ENCODE results near the gene CMYA5.
"Not testable (repeated sequence)": the region's sequence is repeated elsewhere in the genome, so short reads cannot be mapped to it uniquely, and the experiment has no call there.

Gene CMYA5

GRCh38 chr5:79753092-79753491, 63.5 kb downstream of the CMYA5 start:
- no peak for FAIRE-seq

- FAIRE-seq: no peak
Observed at GRCh38 chr5:79753877-79754645, 64.4 kb downstream of the CMYA5 start.

- FAIRE-seq: no peak
Observed at GRCh38 chr5:79754865-79755555, 65.4 kb downstream of the CMYA5 start.

GRCh38 chr5:79756076-79756475, 66.4 kb downstream of the CMYA5 start:
- FAIRE-seq: no peak

GRCh38 chr5:79759436-79759835, 69.8 kb downstream of the CMYA5 start:
- FAIRE-seq: no peak

DNA sequence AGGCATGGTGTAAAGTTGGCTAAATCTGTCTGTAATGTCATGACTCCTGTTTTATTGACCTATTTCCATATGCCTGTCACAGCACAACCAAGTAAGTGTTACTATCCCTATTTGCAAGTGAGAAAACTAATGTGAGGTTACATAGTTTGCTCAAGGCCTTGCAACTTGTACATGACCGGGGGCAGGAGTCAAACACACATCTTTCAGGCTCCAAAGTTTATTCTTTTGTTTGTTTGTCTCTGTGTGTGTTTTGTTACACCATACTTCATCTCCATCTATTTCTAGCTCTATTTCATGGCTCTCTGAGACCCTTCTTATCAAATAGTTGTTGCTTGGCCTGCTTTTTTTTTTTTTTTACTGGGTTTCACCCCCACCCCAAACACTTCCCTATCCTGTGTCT, 70.2 kb downstream of the CMYA5 start:
- no peak for FAIRE-seq

DNA sequence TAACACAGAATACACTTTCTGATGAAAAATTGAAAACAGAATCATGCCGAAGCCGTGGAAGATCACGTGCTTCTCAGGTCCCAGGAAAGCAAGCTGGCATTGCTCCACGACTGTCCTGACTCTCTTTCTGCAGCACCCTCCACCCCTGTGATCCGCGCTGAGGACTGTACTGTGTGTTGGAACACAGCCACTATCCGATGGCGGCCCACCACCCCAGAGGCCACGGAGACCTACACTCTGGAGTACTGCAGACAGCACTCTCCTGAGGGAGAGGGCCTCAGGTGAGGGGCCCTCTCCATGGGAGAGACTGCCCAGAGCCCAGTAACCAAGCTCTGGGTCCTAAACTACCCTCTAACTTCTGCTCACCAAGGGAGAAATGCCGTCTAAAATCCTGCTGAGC, 73.3 kb downstream of the CMYA5 start:
- no peak for FAIRE-seq

- FAIRE-seq: not testable (repeated sequence)
Observed at GRCh38 chr5:79764147-79764546, 74.5 kb downstream of the CMYA5 start.

DNA sequence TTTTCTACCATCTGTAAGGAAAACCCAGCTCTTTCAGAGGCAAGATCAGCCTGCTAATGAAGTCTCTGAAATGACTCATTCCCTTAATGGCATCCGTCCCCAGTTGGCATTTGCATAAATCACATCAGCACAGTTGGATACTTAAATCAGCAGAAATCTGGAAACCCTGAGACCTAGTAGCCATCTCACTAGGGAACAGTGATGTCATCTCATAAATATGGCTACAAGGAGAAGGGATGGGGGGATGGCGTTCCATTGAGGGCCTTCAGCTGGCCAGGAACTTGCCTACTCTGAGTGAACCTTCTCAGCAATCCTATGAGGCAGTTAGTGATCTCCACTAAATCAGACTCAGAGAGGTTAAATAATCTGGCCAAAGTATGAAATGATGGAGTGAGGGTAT, 81.8 kb downstream of the CMYA5 start:
- FAIRE-seq: no peak

GRCh38 chr5:79772651-79773050, 83.0 kb downstream of the CMYA5 start:
- no peak for FAIRE-seq

- FAIRE-seq: no peak
Observed at GRCh38 chr5:79773612-79774011, 84.0 kb downstream of the CMYA5 start.

GRCh38 chr5:79774171-79774854, 84.7 kb downstream of the CMYA5 start:
- FAIRE-seq: no peak

DNA sequence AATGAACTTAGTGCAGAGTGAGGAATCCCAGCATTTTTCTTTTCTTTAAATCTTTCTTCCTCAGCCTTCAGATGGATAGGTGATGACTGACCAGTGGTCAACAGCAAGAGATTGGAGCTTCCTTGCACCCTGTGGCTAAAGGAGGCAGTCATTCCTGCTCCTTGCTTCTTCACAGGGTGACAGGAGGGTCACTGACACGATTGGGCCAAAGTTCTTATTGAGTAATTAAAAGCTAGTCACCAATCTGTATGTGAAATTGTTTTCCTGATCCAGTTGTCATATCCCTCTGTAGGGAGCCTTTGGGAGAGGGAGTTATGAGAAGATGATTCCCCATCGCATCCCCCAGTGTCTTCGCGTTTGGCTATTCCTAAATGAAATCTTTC, 85.2 kb downstream of the CMYA5 start:
- FAIRE-seq: no peak

DNA sequence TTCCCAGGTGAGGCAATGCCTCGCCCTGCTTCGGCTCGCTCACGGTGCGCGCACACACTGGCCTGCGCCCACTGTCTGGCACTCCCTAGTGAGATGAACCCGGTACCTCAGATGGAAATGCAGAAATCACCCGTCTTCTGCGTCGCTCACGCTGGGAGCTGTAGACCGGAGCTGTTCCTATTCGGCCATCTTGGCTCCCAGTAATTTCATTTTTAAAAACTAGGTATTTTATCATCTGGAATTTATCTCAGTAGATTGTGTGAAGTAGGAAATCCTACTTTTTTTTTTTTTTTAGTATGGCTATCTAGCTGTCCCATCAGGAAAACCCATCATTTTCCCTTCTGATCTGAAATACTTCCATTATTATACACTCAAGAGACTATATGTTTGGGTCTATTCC, 95.1 kb downstream of the CMYA5 start:
- not testable (repeated sequence) for FAIRE-seq

DNA sequence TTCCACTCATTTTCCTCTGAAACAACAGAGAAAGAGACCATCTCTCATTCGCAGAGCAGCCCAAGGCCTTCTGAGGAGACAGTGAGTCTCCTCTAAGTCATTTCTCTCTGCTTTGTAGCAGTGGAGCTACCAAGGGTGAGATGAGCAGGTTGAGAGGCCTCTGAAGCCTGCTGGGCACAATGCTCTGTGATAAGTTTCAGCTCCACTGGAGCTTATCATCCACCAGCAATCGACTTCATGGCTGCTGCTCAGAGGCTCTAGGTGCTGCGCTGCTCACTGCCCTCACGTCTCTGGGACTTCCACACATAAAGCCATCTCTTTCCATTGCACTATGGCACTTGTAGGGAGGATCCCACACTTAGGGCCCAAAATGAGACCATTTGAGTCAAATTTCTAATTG, 96.3 kb downstream of the CMYA5 start:
- FAIRE-seq: no peak

DNA sequence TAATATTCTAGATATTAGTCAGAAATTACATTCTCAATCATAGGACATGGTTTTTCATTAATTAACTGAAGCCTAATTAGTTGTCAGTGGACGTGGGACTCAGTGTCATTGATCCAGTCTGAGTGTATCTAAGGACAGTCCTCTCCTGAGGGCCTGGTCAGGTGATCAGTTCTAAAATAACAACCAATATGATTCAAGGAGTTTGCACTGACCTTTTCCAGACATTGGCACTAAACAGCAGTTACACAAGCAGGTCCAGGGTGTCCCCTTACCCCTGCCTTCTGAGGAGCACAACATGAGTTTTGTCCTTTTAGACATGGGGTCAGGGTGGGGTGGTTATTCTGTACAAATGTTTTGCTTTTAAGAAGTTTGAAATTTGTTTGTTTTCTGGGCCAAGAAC, 97.8 kb downstream of the CMYA5 start:
- no peak for FAIRE-seq

DNA sequence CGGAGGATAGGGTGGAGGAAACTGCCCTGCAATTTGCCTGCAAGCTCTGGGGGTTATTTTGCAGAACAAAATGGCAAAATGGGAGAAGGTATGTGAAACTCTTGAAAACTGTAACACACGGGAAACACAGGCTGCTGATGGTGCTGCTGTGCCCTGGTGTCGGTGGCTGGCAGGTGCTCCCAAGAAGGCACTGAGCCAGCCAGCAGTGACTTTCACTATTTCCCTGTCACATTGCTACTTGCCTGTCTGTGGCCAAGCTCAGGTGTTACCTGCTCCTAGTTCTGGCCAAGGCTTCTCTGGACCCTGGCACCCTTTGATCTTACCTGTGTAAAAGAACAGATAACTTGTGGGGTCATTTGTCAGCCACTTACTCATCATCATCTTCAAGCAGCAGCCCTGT, 102.2 kb downstream of the CMYA5 start:
- FAIRE-seq: no peak

DNA sequence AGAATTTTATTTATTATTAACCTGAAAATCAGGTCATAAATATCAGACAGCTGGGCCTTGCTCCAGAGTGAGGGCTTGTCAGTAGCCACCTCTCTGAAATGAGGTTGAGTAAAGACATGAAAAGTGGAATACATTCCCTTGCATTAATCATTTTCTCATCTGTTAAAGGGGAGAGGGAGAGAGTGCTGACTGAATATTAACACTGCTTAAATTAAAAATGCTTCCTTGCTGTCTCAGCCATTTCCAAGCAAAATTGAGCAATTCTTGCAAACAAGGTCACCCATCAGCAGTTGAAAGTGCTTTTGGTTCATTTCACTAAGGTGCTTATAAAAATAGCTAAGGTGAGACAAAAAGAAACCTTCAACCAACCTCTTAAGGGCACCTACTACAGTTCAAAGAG, 102.8 kb downstream of the CMYA5 start:
- no peak for FAIRE-seq

- no peak for FAIRE-seq
Observed at GRCh38 chr5:79793304-79793703, 103.7 kb downstream of the CMYA5 start.

GRCh38 chr5:79793722-79794121, 104.1 kb downstream of the CMYA5 start:
- no peak for FAIRE-seq

DNA sequence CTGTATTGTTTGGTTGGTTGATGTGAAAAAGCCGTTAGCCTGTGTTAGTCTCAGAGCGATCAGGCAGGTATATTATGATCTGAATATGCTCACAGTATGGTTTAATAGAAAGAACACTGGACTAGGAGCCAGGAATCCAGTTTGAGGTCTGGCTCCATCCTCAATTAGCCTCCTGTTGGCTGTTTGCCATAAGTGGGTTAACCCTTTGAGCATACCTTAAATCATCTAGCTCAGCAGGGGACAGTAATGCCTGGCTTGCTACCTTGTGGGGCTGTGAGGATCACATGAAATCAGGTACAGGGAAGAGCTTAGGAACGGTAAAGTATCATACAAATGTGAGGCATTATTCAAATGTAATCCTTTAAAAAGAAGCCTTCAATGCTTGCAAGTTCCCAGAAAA, 104.7 kb downstream of the CMYA5 start:
- no peak for FAIRE-seq

GRCh38 chr5:79795764-79796398, 106.2 kb downstream of the CMYA5 start:
- no peak for FAIRE-seq

DNA sequence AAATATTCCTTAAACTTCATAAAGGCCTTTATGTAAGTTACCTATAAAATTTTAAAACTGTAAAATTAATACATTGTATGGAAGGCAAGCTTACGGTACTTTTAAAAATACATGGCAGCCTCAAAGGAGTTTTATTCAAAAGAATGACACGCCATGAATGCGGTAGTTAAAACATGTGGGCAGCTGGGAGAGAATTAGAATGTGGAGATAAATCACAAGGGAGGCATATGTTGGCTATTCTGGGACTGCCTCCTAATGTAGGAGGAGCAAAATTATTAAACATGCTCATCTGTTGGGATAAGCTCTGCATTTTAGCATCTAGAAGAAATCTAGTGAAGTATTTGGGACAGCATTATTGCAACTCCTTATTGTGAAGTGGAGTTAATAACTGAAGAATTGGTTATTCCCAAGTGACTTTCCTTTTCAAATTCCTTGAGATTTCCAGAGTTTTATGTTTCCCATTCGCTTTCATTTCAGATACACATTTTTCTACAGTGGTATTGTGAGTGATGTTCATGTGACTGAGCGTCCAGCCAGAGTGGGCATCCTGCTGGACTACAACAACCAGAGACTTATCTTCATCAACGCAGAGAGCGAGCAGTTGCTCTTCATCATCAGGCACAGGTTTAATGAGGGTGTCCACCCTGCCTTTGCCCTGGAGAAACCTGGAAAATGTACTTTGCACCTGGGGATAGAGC, 109.4 kb downstream of the CMYA5 start:
- no peak for FAIRE-seq

Measured in G401.6 (cell line).